GF-D8 (cell line): ENCODE results near the gene LDLRAD1.
"Not testable (repeated sequence)": the region's sequence is repeated elsewhere in the genome, so short reads cannot be mapped to it uniquely, and the experiment has no call there.

ENCODE experiments used
- DNase-seq: peaks from one replicate; lab custom pipeline; 2025; lab: John Stamatoyannopoulos, UW

The LDLRAD1 gene

DNA sequence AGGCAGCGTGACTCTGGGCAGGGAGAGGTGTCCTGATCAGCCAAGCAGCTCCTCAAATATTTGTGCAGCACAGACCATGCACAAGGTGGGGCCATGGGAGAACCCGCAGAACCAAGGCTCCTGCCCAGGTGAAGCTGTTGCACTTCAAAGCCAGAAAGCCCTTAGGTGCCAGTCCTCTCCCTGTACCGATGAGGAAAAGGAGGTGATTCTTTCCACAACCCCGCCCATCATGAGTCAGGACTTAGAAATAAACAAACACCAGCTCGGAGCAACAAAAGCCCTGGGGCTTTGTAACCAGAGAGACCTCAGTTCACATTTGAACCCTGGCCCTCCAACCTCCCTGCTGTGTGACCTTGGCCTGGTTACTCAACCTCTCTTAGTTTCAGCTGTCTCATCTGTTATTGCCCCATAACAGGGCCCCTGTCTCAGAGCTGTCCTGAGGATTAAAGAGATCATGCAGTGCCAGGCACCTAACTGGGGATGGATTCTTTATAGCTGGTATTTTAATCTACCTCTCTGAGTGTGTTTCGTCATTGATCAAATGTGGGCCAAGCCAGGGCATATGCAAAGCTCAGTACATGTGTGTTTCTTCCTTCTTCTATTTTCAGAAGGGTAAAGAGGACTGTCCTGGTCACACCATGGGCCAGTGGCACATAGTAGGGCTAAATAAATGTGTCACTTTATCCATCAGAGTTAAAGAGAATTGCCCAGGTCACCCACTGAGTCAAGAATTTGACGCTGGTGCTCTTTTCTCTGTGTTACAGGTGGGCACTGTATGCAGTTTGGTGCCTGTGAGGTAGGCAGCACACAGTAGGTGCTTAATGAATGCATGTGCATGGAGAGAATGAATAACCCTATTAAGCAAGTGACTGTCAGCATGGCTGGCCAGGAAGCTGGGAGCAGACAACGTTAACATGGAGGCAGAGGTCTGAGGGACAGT, 1.4 kb downstream of the LDLRAD1 start:
- DNase-seq: no peak

DNA sequence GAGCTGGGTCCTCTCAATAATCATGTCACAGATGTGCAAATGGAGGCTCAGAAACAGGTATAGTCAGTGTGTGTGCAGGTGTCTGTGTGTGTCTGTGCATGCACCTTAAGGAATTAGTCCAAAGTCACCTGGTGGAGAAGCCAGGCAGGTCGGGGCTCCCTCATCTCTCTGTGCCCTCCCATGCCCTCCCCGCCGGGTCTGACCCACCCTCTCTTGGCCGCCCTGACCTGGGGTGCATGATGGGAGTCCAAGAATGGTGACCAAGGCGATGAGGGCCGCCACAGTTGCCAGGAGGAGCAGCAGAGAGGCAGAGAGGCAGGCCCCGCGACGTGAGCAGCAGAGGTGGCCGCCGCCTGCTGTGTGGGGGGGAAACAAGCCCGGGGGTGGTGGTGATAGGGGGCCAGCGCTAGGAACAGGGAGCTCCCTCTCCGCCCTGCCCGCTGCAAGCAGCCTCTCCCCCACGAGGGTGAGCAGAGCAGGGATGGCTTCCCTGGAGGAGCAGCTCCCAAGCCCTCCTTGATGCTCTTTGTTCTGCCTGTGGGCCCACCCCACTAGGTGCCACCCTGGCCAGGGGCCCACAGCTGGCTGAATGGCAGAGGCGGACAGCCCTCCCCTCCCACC, 3.9 kb downstream of the LDLRAD1 start:
- DNase-seq: no peak

DNA sequence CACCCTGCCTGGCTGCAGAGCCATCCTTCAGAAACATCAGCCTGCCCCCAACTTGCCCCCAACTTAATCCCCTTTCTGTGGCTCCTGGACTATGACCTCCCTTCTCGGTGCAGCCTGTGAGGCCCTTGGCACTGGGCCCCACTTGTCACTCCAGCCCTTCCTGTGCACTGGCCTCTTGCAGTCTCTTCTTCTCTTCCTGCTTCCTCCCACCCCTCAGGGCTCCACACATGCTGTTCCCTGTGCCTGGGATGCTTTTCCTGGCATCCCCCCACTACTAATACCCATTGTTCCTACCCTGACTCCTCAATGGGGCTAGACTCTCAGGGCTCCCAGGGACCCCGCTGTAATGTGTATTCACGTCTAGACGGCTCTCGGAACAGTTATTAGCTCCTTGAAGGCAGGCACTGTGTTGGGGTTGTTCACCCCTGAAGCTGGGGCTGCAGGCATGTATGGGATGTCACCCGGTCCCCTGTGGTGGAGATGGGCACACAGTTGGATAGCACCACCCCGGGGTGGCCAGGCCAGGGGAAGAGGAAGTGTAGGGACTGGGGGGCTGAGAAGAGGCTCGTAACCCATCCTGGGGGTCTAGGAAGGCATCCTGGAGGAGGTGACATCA, 4.5 kb downstream of the LDLRAD1 start:
- DNase-seq: no peak

DNA sequence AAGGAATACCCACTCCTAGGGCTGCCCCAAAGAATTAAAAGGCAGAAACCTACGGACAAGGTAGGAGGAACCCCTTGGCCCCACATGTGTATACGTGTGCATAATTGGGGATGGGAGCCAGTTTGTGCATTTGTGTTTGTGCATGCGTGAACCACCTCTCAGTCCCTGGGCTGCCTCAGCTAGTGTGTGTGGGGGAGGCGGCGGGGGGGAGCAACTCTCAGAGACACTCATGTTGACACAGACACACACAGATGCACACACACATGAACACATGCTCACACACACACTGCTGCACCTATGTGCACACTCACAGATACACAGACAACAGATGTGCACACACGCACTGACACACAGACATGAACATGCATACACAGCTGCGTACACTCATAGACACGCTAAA, 5.1 kb downstream of the LDLRAD1 start:
- no peak for DNase-seq

DNA sequence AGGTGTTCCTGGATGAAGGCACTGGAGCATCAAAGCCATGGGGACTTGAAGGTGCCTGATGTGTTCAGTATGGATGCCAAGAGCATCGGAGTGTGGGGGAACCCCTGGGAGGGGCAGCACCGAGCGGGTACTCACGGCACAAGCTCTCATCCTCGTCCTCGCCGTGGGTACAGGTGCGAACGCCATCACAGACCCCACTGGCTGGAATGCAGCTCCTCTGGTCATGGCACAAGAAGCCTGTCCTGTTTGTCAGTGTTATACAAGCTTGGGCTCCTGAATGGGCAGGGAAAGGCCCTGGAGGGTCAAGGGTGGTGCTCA, 6.0 kb downstream of the LDLRAD1 start:
- DNase-seq: no peak

DNA sequence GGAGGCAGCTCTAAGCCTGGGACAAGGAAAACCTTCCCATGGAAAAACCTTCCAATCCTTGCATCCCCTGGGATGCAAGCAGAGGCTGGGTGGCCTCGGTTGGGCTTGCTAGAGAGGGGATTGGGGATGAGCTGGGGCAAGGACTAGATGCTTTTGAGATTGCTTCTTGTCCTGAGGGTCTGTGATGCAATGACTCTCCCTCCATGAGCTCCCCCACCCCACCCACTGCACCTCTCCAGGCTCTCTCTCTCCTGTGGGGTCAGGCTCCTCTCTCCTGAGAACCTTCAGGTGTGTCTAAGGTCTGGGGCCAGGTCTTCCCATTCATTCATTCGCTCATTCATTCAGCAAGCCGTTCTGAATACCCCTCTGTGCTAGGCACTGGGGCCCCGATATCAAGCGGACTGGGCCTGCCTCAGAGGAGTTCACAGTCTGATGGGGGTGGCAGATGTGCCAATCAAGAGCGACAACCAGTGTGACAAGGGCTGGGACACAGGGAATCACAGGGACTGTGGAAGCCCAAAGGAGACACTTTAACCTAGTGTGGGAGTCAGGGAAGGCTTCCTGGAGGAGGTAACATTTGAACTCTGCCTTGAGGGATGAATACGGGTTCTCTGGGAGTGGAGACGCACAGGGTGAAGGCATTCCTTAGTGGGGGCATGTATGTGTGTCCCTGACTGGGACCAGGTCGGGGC, 6.5 kb downstream of the LDLRAD1 start:
- no peak for DNase-seq

DNA sequence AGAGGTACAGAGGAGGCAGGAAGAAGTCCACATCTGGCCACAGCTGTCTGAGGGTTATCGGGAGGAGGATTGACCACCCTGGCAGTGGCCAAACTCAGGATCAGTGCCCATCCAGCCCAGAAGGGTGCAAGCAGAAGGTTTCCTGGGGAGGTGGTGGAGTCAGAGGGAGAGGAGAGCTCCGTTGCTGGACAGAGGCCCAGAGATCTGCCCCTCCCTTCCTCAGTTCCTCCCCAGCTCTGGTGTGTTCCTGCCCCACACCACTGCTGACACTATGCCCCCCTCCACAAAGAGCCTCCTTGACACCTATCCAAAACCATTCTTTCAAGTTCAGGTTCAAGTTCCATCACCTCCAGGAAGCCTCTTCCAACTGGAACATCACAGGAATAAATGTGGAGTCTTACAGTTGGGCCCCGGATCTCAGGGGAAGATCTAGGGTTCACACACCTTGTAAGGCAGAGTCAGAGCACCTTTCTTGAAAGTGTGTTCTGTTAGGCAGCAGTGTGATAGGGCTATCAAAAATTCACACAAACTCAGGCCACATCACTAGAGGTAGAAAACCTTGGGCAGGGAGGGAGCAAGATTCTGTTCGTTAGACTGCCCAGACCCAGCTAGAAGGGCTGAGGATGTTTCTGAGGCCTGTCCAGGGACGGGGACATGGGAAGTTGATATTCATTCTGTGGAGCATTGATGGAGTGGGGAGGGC, 7.4 kb downstream of the LDLRAD1 start:
- DNase-seq: no peak

DNA sequence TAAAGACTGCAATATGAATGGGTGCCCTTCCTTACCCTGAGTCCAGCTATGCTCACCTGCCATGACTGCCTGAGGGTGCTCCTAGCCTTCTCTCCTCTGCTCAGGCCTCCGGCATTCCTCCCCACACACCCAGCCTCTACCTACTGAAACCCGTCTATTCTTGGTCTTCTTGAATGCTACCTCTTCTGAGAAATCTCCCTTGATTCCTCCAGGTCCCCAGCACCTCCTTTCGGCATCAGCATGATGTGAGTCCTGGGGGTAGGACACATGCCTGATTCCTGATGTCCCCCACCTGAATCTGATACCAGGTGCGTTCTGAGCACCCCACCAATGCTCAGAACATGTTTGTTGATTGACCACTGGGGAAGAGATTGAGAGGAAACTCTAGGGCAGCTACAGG, 8.6 kb downstream of the LDLRAD1 start:
- no peak for DNase-seq

DNA sequence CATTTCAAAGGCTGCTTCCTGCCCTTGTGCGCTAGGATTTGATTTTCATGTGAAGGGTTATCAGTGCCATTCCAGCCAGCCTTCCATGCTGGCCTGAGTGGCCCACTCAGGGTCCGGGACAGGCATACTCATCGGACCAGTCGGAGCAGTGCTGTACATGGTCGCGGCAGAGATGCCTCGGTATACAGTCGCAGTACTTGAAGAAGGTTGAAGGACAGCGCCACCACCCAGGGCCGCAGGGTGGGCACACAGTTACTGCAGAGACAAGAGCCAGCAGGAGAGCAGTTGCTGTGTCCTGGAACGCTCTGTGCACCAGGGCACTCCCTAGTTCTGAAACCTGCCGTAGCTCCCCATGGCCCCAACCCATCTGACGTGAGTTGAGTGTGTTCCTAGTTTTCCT, 9.1 kb downstream of the LDLRAD1 start:
- DNase-seq: no peak

DNA sequence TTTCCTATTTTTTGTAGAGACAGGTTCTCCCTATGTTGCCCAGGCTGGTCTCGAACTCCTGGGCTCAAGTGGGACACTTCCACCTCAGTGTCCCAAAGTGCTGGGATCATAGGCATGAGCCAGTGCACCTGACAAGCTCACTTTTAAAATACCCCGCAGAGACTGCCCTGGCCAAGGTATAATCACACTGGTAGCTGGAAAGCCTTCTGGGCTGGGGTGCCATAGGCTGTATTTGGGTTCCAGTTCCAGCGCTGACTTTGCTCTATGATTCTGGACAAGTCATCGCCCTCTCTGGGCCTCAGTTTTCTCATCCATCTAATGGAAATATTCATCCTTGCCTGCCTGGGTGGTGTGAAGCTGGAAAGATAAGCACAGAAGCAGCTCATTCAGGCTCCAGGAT, 10.4 kb downstream of the LDLRAD1 start:
- no peak for DNase-seq

DNA sequence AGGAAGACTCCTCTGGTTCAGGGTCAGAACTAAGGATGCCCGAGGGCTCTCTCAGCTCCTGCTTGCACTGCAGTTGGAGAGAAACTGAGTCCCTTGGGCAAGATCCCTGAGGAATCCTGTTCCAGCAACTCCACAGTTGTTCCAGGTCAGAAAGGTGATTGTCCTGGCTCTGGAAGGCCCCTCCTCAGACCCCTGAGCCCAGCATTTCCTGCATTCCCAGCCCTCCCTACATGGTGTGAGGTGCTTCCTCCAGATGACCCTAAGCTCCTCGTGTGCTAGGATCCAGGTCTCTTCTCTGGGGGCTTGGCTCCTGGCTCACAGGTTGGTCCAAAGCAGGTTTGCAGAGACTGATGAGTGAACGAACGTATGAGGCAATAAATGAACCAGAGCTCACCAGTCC, 11.5 kb downstream of the LDLRAD1 start:
- DNase-seq: no peak

DNA sequence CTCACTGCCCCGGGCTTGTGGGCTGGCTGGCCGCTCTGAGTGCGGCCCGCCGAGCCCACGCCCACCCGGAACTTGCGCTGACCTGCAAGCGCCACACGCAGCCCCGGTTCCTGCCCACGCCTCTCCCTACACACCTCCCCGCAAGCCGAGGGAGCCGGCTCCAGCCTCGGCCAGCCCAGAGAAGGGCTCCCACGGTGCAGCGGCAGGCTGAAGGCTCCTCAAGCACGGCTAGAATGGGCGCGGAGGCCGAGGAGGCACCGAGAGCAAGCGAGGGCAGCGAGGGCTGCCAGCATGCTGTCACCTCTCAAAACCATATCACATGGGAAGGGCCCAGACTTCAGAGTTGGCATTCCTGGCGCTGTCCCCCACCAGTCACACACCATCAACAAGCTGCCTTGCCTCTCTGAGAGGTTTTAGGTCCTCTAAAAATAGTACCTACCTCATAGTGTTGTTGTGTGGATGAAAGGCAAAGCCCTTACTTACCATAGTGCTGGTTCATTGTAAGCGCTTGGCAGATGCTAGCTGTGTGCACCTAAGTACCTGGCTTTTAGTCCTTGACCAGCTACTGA, 13.4 kb downstream of the LDLRAD1 start:
- no peak for DNase-seq

DNA sequence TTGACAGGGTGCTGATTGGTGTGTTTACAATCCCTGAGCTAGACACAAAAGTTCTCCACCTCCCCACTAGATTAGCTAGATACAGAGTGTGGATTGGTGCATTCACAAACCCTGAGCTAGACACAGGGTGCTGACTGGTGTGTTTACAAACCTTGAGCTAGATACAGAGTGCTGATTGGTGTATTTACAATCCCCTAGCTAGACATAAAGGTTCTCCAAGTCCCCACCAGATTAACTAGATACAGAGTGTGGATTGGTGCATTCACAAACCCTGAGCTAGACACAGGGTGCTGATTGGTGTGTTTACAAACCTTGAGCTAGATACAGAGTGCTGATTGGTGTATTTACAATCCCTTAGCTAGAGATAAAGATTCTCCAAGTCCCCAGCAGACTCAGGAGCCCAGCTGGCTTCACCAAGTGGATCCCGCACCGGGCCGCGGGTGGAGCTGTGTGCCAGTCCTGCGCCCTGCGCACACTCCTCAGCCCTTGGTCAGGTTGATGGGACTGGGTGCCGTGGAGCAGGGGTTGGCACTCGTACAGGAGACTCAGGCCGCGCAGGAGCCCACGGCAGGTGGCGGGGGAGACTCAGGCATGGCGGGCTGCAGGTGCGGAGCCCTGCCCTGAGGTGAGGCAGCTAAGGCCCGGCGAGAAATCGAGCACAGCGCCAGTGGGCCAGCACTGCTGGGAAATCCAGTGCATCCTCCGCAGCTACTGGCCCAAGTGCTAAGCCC, 14.1 kb downstream of the LDLRAD1 start:
- DNase-seq: not testable (repeated sequence)

DNA sequence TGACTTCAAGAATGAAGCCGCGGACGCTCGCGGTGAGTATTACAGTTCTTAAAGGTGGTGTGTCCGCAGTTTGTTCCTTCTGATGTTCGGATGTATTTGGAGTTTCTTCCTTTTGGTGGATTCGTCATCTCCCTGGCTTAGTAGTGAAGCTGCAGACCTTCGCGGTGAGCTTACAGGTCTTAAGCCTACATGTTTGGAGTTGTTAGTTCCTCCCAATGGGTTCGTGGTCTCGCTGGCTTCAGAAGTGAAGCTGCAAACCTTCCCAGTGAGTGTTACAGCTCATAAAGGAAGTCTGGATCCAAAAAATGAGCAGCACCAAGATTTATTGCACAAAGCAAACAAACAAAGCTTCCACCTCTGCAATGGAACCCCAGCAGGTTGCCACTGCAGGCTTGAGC, 14.7 kb downstream of the LDLRAD1 start:
- no peak for DNase-seq

DNA sequence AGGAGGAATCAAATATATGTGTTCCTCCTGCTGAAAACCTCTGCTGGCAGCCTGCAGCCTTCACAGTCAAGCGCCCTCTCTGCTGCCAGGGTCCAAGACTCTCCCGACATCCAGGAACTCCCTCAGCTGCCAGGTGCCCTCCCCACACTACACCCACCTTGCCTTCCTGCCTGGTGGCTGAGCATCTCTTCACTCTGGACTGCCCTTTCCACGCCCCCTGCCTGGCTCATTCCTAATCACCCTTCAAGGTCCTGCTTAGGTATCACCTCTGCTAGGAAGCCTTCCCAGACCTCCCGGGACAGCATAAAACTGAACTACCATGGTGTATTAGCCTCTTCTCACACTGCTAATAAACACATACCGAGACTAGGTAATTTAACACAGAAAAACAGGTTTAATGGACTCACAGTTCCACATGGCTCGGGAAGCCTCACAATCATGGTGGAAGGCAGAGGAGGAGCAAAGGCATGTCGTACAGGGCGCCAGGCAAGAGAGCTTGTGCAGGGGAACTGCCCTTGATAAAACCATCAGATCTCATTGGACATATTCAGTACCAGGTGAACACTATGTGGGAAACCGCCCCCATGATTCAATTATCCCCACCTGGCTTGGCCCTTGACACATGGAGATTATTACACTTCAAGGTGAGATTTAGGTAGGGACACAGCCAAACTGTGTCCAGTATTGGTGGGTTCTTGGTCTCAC, 15.3 kb downstream of the LDLRAD1 start:
- no peak for DNase-seq

DNA sequence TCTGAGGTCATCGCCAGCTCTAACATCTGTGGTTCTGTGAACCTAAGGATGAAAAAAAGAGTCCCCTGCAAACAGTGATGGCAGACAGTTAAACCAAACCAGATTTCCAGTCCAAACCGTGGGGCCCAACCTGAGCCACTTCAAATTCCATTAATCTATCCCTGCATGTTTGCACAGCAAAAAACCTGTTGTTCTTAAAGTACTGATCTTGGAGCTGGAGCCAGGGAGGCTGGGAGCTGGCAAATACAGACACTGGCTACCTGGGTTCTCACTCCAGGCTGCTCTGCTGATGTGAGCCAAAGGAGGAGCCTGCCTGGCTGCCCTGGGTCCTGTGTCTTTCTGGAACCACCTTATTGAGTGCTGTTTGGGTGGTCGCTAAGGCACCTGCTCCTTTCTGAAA, 16.4 kb downstream of the LDLRAD1 start:
- DNase-seq: no peak

DNA sequence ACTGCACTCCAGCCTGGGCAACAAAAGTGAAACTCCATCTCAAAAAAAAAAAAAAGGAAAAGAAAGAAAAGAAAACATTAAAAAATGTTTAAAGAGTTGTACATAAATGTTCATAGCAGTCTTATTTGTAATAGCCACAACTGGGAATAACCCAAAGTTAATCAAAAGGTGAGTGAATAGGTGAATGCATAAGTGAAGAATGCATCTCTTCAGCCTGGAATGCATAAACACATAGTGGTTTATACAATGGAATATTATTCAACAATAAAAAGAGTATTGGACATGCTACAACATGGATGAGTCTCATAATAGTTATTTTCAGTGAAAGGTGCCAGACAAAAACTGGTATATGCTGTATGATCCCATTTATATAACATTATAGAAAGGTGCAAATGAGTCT, 18.1 kb downstream of the LDLRAD1 start:
- no peak for DNase-seq

DNA sequence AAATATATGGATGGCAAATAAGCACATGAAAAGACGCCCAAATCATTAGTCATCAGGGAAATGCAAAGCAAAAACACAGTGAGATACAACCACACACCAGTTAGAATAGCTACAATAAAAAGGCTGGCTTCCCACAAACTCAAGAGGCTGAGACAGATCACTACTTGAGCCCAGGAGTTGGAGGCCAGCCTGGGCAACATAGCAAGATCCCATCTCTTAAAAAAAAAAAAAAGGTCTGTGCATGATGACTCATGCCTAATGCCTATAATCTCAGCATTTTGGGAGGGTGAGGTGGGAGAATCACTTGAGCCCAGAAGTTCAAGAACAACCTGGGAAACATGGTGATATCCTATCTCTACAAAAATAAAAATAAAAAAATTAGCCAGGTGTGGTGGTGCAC, 19.8 kb downstream of the LDLRAD1 start:
- no peak for DNase-seq

DNA sequence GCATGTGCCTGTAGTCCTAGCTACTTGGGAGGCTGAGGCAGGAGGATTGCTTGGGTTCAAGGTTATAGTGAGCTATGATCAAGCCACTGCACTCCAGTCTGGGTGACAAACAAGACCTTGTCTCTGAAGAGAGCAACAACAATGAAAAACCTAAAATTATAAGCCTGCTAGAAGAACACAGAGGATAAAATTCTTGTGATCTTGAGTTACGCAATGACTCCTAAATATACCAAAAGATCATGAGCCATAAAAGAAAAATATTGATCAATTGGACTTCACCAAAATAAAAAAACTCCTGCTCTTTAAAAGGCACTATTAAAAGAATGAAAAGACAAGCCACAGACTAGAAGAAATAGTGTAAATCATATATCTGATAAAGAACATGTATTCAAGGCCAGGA, 22.3 kb downstream of the LDLRAD1 start:
- no peak for DNase-seq

DNA sequence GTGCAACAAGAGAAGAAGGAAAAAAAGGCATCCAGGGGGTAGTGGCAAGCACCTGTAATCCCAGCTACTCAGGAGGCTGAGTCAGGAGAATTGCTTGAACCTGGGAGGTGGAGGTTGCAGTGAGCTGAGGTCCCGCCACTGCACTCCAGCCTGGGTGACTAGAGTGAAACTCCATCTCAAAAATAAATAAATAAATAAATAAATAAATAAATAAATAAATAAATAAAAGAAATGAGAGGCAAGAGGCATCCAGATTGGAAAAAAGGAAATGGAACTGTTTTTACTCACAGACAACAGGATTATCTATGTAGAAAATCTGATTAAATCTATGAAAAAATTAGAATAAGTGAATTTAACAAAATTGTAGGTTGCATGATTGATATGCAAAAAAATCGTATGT, 23.5 kb downstream of the LDLRAD1 start:
- not testable (repeated sequence) for DNase-seq
